ENCODE measurements around the gene ZNRF2. TPM values are rescaled to one million over a fixed set of nuclear protein-coding genes. Genes with fewer than 3 reads are reported as not detected.
"Not testable (repeated sequence)": the region's sequence is repeated elsewhere in the genome, so short reads cannot be mapped to it uniquely, and the experiment has no call there.

The ZNRF2 gene
- total RNA-seq, 4 donors from 2014 or later = 23.8 to 39.3 (median 34.6) TPM

DNA sequence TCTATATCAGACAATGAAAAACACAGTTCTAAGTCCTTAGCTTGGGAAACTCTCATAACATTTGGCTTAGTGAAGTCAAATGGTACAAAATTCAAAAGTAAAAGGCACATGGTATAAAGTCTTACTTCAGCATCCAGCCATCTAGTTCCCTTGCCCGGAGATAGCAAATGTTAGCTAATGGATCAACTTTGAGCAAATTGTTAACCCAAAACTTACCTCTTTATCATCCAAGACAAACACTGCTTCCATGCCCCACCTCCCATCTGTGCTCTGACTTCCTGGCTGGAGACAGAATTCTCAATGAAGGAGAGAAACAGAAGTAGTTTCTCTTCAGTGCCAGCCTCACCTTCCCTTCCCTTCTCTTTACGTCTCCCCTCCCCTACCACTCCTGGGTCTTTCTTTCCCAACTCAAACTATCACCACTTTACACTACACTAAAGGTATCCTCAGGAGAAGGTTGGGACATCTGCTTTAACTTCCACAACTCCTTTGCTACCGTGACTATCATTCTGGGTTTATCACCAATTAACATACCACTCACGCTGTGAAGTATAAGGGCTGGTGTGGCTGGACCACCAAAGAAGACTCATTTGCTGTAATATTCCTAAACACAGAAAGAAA is 21.2 kb upstream of the ZNRF2 start:
- Histone ChIP-seq H3K4me1 (no peaks in the 10 kb centered on the region), H3K36me3 (no peaks in the 10 kb centered on the region), H3K27me3 (no peaks in the 10 kb centered on the region), H3K27ac (no peak overlapping the region), H3K9me3 (no peaks in the 10 kb centered on the region), H3K4me3 (no peak overlapping the region)
- DNase-seq (ENCODE audit: low spot score in 2 of 2) = no peak
- WGBS = 78% methylated on average over 4 of the region's 4 CpGs
- TF ChIP-seq EP300 (IDR thresholded peaks at IDR 0.05) = no peak
- TF ChIP-seq POLR2AphosphoS5 (IDR thresholded peaks at IDR 0.05) = no peak
- TF ChIP-seq, protein P1, sequence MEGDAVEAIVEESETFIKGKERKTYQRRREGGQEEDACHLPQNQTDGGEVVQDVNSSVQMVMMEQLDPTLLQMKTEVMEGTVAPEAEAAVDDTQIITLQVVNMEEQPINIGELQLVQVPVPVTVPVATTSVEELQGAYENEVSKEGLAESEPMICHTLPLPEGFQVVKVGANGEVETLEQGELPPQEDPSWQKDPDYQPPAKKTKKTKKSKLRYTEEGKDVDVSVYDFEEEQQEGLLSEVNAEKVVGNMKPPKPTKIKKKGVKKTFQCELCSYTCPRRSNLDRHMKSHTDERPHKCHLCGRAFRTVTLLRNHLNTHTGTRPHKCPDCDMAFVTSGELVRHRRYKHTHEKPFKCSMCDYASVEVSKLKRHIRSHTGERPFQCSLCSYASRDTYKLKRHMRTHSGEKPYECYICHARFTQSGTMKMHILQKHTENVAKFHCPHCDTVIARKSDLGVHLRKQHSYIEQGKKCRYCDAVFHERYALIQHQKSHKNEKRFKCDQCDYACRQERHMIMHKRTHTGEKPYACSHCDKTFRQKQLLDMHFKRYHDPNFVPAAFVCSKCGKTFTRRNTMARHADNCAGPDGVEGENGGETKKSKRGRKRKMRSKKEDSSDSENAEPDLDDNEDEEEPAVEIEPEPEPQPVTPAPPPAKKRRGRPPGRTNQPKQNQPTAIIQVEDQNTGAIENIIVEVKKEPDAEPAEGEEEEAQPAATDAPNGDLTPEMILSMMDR (IDR thresholded peaks at IDR 0.05) = no peak
- TF ChIP-seq POLR2A (IDR thresholded peaks at IDR 0.05) = no peak

DNA sequence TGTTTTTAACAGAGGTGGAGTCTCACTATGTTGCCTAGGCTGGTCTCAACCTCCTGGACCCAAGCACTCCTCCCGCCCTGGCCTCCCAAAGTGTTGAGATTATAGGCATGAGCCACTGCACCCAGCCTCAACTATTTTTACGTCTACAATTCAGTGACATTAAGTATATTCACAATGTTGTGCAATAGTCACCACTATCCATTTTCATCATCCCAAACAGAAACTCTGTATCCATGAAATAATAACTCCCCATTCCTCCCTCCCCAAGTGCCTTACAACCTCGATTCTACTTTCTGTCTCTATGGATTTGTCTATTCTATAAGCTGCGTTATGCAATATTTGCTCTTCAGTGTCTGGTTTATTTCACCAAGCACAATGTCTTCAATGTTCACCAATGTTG is 20.3 kb upstream of the ZNRF2 start:
- no peak for DNase-seq (ENCODE audit: low spot score in 2 of 2)
- H3K4me3 ChIP-seq = no peak overlapping the region
- H3K4me1 ChIP-seq = peaks cover 5% of the 10 kb centered on the region
- no peaks in the 10 kb centered on the region for H3K36me3 ChIP-seq
- H3K9me3 ChIP-seq = no peaks in the 10 kb centered on the region
- 89% methylated on average over 4 of the region's 4 CpGs for WGBS
- H3K27ac ChIP-seq = no peak overlapping the region
- TF ChIP-seq POLR2AphosphoS5 (IDR thresholded peaks at IDR 0.05) (no peak), EP300 (IDR thresholded peaks at IDR 0.05) (no peak), POLR2A (IDR thresholded peaks at IDR 0.05) (no peak)
- TF ChIP-seq, protein P1 (IDR thresholded peaks at IDR 0.05) = no peak
- no peaks in the 10 kb centered on the region for H3K27me3 ChIP-seq

DNA sequence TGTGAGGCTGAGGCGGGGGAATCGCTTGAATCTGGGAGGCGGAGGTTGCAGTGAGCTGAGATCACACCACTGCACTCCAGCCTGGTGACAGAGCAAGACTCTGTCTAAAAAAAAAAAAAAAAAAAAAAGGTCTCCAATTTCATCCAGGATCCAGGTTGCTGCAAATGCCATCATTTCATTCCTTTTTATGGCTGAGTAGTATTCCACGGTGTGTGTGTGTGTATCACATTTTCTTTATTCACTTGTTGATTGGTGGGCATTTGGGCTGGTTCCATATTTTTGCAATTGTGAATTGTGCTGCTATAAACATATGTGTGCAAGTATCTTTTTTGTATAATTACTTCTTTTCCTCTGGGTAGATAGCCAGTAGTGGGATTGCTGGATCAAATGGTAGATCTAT is 19.2 kb upstream of the ZNRF2 start:
- not testable (repeated sequence) for DNase-seq (ENCODE audit: low spot score in 2 of 2); H3K4me3 ChIP-seq; H3K36me3 ChIP-seq; H3K27me3 ChIP-seq; H3K27ac ChIP-seq; H3K9me3 ChIP-seq
- WGBS = 98% methylated on average over 4 of the region's 4 CpGs
- peaks cover 10% of the 10 kb centered on the region for H3K4me1 ChIP-seq

DNA sequence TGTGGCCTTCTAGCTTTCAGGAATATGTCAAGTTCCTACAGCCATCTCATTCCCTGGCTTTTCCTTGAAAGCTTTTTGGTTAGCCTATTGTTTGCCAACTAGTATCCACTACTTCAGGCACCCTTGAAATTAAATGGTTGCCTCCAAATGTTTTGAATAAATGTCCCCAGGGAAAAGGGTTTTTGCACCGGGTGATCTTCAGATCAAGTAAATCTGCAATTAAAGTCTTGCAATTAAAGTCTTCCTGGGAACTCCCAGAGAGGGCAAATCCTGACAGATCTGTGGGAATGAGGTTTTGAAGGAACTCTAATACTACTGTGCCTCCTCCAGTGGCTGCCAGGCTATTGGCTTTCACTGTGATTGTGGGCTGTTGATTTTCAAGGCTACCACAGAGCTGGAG is 17.7 kb upstream of the ZNRF2 start:
- DNase-seq (ENCODE audit: low spot score in 2 of 2) = no peak
- Histone ChIP-seq H3K36me3 (no peaks in the 10 kb centered on the region), H3K4me1 (peaks cover 18% of the 10 kb centered on the region), H3K27me3 (no peaks in the 10 kb centered on the region), H3K9me3 (no peaks in the 10 kb centered on the region), H3K27ac (no peak overlapping the region), H3K4me3 (no peak overlapping the region)
- no peak for TF ChIP-seq POLR2A (IDR thresholded peaks at IDR 0.05)
- TF ChIP-seq EP300 (IDR thresholded peaks at IDR 0.05) = no peak
- TF ChIP-seq, protein P1 (IDR thresholded peaks at IDR 0.05) = no peak
- no peak for TF ChIP-seq POLR2AphosphoS5 (IDR thresholded peaks at IDR 0.05)
- 36% methylated on average over 1 of the region's 1 CpG for WGBS

DNA sequence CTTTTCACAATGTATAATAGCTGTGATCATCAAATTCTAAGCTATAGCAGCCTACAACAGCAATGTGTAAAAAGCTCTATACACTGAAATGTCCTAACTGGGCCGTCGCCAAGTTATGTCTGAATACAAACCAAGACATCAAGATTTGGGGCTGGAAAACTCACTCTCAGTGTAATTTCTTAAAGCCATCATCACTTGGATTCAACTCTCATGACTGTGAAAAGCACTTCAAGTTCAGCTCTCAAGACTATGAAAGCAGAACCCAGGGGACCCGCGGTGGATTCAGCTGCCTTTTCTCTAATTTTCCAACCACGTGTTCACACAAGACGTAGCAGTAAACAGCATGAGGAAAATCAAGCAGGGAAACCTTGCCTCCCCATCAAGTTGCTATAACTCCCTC is 15.8 kb upstream of the ZNRF2 start:
- 95% methylated on average over 6 of the region's 6 CpGs for WGBS
- H3K27ac ChIP-seq = no peak overlapping the region
- DNase-seq (ENCODE audit: low spot score in 2 of 2) = no peak

More for the DNA sequence above, 15.8 kb upstream of the ZNRF2 start:
- Histone ChIP-seq H3K4me3 (no peak overlapping the region), H3K4me1 (peaks cover 18% of the 10 kb centered on the region), H3K36me3 (no peaks in the 10 kb centered on the region), H3K9me3 (no peaks in the 10 kb centered on the region), H3K27me3 (no peaks in the 10 kb centered on the region)
- TF ChIP-seq EP300 (IDR thresholded peaks at IDR 0.05) (no peak), POLR2A (IDR thresholded peaks at IDR 0.05) (no peak), POLR2AphosphoS5 (IDR thresholded peaks at IDR 0.05) (no peak)
- TF ChIP-seq, protein P1 (IDR thresholded peaks at IDR 0.05) = no peak
